Epithelial cell of esophagus (primary cell): Measurements from ENCODE around the gene FILIP1.

Experiments used
- DNase-seq: peaks from one replicate; pipeline ENCODE4 v3.0.0; 2010; ENCODE audit warnings: low read depth
- H3K4me3 ChIP-seq: 2 replicates; pipeline ENCODE4 v1.5.1; 2011; ENCODE audit warnings: mild to moderate bottlenecking, low read length, control low read depth
- CTCF ChIP-seq: IDR thresholded peaks from 2 replicates; pipeline ENCODE4 v1.5.1; 2011; ENCODE audit warnings: low read depth, mild to moderate bottlenecking, low read length, control low read depth, inconsistent platforms; ENCODE audit not compliant: insufficient read depth; ENCODE audit errors: missing control alignments

Gene FILIP1

GRCh38 chr6:75423386-75423785, 70.2 kb downstream of the FILIP1 start:
- no peak for TF ChIP-seq CTCF
- no peak for DNase-seq
- no peak overlapping the region for H3K4me3 ChIP-seq

GRCh38 chr6:75422024-75422639, 71.5 kb downstream of the FILIP1 start:
- TF ChIP-seq CTCF: no peak
- DNase-seq: peak; percentile 33
- no peak overlapping the region for H3K4me3 ChIP-seq

- no peak for TF ChIP-seq CTCF
- H3K4me3 ChIP-seq: no peak overlapping the region
- DNase-seq: peak; percentile 40
Observed at GRCh38 chr6:75421316-75422023, 72.1 kb downstream of the FILIP1 start.

GRCh38 chr6:75419980-75420379, 73.6 kb downstream of the FILIP1 start:
- no peak for DNase-seq
- H3K4me3 ChIP-seq: no peak overlapping the region
- no peak for TF ChIP-seq CTCF

GRCh38 chr6:75419416-75419815, 74.2 kb downstream of the FILIP1 start:
- no peak for DNase-seq
- TF ChIP-seq CTCF: no peak
- H3K4me3 ChIP-seq: no peak overlapping the region

- peak; percentile 90 for DNase-seq
- no peak overlapping the region for H3K4me3 ChIP-seq
- TF ChIP-seq CTCF: no peak
Observed at GRCh38 chr6:75418233-75418632, 75.4 kb downstream of the FILIP1 start.

- no peak overlapping the region for H3K4me3 ChIP-seq
- no peak for TF ChIP-seq CTCF
- DNase-seq: no peak
Observed at GRCh38 chr6:75416443-75416842, 77.2 kb downstream of the FILIP1 start.
